K562 (cell line): Measurements from ENCODE around the gene DDAH2. TPM values are rescaled to one million over a fixed set of nuclear protein-coding genes. Genes with fewer than 3 reads are reported as not detected.

Source experiments
- BHLHE40 ChIP-seq: IDR thresholded peaks from 2 replicates; pipeline ENCODE4 v1.6.1; 2011; ENCODE audit warnings: low read length, improper control_type of control experiment
- BRD4 ChIP-seq: fragments of 200-600 bp; sonication (generic); IDR thresholded peaks from 2 replicates; pipeline ENCODE4 v1.6.1; 2017; ENCODE audit warnings: inconsistent platforms
- CBFA2T2 ChIP-seq: fragments of 450-650 bp; conservative IDR thresholded peaks from 2 replicates; pipeline ENCODE4 v1.6.1; 2017; ENCODE audit warnings: mild to moderate bottlenecking
- CBX2 ChIP-seq: fragments of 200-600 bp; sonication (generic); IDR thresholded peaks from one replicate; pipeline ENCODE4 v1.6.1; 2012; ENCODE audit warnings: mild to moderate bottlenecking, low read length, inconsistent platforms; ENCODE audit not compliant: insufficient read depth, poor library complexity, severe bottlenecking
- DACH1 ChIP-seq: fragments of 450-650 bp; IDR thresholded peaks from 2 replicates; pipeline ENCODE4 v1.6.1; 2018; ENCODE audit not compliant: partially characterized antibody
- DIDO1 ChIP-seq: fragments of 450-650 bp; IDR thresholded peaks from 2 replicates; pipeline ENCODE4 v1.6.1; 2016; ENCODE audit warnings: low read depth, missing biosample characterization, missing genetic modification characterization
- FOXA3 ChIP-seq, 2 experiments: fragments of 450-650 bp in 1 of 2; sonication (generic) in 1 of 2; formaldehyde crosslinking; IDR thresholded peaks in 1 of 2; conservative IDR thresholded peaks in 1 of 2; 2 replicates each; pipeline versions ENCODE4 v1.4.0 to v1.8.0; 2020 to 2022; ENCODE audit warnings: mild to moderate bottlenecking in 2 of 2, missing genetic modification reagents in 1 of 2
- JUND ChIP-seq, 2 experiments: IDR thresholded peaks; 2 replicates in 1 of 2; 3 replicates in 1 of 2; pipeline ENCODE4 v1.6.1; 2011; ENCODE audit warnings: borderline replicate concordance in 2 of 2, low read depth in 2 of 2, low read length in 2 of 2, improper control_type of control experiment in 1 of 2, missing biosample characterization in 1 of 2, missing genetic modification characterization in 1 of 2, missing genetic modification reagents in 1 of 2
- NCOA6 ChIP-seq: fragments of 450-650 bp; IDR thresholded peaks from 2 replicates; pipeline ENCODE4 v1.6.1; 2017; ENCODE audit warnings: mild to moderate bottlenecking
- NFE2 ChIP-seq: IDR thresholded peaks from 2 replicates; pipeline ENCODE4 v1.6.1; 2014; ENCODE audit warnings: antibody characterized with exemption, low read depth
- NR2F6 ChIP-seq: fragments of 450-650 bp; formaldehyde crosslinking; IDR thresholded peaks from 2 replicates; pipeline ENCODE4 v1.4.0; 2020; ENCODE audit warnings: mild to moderate bottlenecking
- RBM34 ChIP-seq: fragments of 200-400 bp; formaldehyde crosslinking; IDR thresholded peaks from 2 replicates; pipeline ENCODE4 v1.6.1; 2018; ENCODE audit warnings: low read length, borderline replicate concordance; ENCODE audit not compliant: insufficient read depth
- ZNF224 ChIP-seq: sonication (generic); formaldehyde crosslinking; IDR thresholded peaks from 2 replicates; pipeline ENCODE4 v1.8.0; 2022; ENCODE audit warnings: mild to moderate bottlenecking, missing genetic modification reagents
- ZNF232 ChIP-seq: sonication (generic); formaldehyde crosslinking; IDR thresholded peaks from 2 replicates; pipeline ENCODE4 v1.8.0; 2022; ENCODE audit warnings: mild to moderate bottlenecking, missing genetic modification reagents
- ZNF431 ChIP-seq: sonication (generic); formaldehyde crosslinking; IDR thresholded peaks from 2 replicates; pipeline ENCODE4 v1.8.0; 2022; ENCODE audit warnings: mild to moderate bottlenecking, missing genetic modification reagents
- ZNF584 ChIP-seq: fragments of 200-800 bp; sonication (Bioruptor generic); IDR thresholded peaks from 2 replicates; pipeline ENCODE4 v1.6.1; 2016; ENCODE audit warnings: low read depth, mild to moderate bottlenecking, missing genetic modification characterization, missing compliant biosample characterization
- polyA plus RNA-seq, 8 experiments: library from polyadenylated mRNA; depleted of rRNA in 4 of 8; stranded (reverse) in 5 of 8; unstranded in 3 of 8; fragments of >200 nt; fragmentation: Nextera tagmentation in 2 of 8; fragmentation: Illumina TruSeq in 1 of 8; extraction: Ambion mirVana in 2 of 8; extraction: Trizol in 1 of 8; gene quantifications; 2 replicates each; pipeline versions ENCODE4 v1.2.1 to v1.2.3, GENCODE V29; 2011 to 2014; ENCODE audit warnings: inconsistent platforms in 1 of 8, missing spikeins in 1 of 8
- total RNA-seq, 7 experiments: library from RNA; depleted of rRNA in 6 of 7; stranded (reverse); fragments of >200 nt in 6 of 7; fragmentation: Illumina TruSeq in 2 of 7; extraction: Trizol in 2 of 7; gene quantifications; 2 replicates each; pipeline versions ENCODE4 v1.2.1 to v1.2.3, GENCODE V29; 2011 to 2021; ENCODE audit warnings: low replicate concordance in 1 of 7
- TF ChIP-seq, protein P1 (sequence below): fragments of 250-450 bp; sonication (Bioruptor Pico); IDR thresholded peaks from 2 replicates; pipeline ENCODE4 v1.9.0; 2021; ENCODE audit warnings: mild to moderate bottlenecking
- TF ChIP-seq, protein P2 (sequence below): sonication (generic); formaldehyde crosslinking; IDR thresholded peaks from 2 replicates; pipeline ENCODE4 v1.5.0; 2020; ENCODE audit warnings: missing genetic modification reagents
- TF ChIP-seq, protein P3 (sequence below): sonication (generic); formaldehyde crosslinking; IDR thresholded peaks from 2 replicates; pipeline ENCODE4 v1.8.1; 2022; ENCODE audit warnings: missing genetic modification reagents
- TF ChIP-seq, protein P4 (sequence below): sonication (generic); formaldehyde crosslinking; IDR thresholded peaks from 2 replicates; pipeline ENCODE4 v1.8.1; 2023; ENCODE audit warnings: missing genetic modification reagents, mild to moderate bottlenecking, borderline replicate concordance

DDAH2 gene
- total and polyA plus RNA-seq, 9 of the 15 experiments (the other 6 are each of a cell fraction or from before 2014, with no cell fraction given), result 1.8 to 45.4 (median 21.4) TPM

DNA sequence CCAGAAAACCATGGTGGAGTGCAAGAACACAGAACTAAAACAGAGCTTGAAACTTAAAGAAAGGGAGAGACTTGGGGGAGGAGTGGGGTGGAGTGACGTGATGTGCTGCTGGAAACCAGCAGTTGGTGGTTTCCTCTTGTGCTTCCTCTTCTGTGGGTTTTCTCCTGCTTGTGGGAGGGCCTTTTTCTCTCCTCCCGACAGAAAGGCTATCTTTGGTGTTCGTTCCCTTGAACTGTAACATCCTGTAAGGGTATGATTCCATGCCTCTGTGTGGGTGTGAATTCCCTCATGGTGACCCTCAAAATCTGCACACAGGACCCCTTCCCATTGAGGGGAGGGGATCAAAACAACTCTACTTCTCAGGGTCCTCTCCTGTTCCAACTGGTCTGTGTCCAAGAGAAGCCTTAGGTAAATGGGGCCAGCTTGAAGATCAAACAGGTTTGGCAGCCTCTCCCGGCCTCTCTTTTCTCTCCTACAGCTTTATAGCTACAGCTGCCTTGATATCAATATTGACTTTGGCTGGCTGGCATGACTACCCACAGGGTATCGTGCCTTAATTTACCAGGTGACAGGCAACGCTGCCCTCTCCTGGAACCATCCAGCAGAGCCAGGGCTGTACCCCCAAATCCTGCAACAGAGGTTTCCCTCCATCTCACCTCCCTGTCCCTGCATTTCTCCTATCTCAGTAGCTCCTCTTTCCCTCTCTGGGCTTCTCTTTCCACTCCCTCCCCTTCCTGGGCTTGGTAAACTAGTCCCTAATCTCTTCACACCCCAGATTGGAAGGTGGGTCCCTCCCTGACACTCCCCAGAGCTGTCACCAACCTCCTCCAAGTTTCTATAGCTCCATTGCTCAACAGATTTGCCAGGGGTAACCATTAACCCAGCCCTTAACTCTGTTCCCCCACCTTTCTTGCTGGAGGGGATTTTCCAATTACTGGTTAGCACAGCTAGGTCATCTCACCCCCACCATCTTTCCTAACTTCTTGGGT lies 9.2 kb upstream of the DDAH2 start (continued):
- TF ChIP-seq, protein P1, sequence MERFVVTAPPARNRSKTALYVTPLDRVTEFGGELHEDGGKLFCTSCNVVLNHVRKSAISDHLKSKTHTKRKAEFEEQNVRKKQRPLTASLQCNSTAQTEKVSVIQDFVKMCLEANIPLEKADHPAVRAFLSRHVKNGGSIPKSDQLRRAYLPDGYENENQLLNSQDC, result peak; percentile 22
- TF ChIP-seq NR2F6 (CRISPR knock-in tag) (peak; percentile 19; the same call in 1 of the 2 replicates), CBX2 (no peak), ZNF431 (no peak), CBFA2T2 (no peak), BHLHE40 (peak; percentile 51), ZNF224 (CRISPR knock-in tag) (no peak), ZNF584 (CRISPR knock-in tag) (no peak), JUND (IDR thresholded peaks at IDR 0.05; ENCODE audit: borderline replicate concordance, low read depth, low read length) (peak; percentile 96), JUND (tag; IDR thresholded peaks at IDR 0.05; ENCODE audit: borderline replicate concordance, low read depth, low read length) (peak; percentile 91; the same call in 2 of the 3 replicates), DACH1 (no peak), RBM34 (no peak), DIDO1 (tag) (no peak; the same call in 1 of the 2 replicates), ZNF232 (no peak; the same call in 1 of the 2 replicates), FOXA3 (CRISPR knock-in tag; conservative IDR thresholded peaks at IDR 0.05 in 1 of 2, IDR thresholded peaks at IDR 0.05 in 1 of 2) (peak; percentile 20 to 78; a peak in 1 of 4 replicates), BRD4 (peak; percentile 99), NFE2 (no peak), NCOA6 (no peak)
- TF ChIP-seq, protein P2, sequence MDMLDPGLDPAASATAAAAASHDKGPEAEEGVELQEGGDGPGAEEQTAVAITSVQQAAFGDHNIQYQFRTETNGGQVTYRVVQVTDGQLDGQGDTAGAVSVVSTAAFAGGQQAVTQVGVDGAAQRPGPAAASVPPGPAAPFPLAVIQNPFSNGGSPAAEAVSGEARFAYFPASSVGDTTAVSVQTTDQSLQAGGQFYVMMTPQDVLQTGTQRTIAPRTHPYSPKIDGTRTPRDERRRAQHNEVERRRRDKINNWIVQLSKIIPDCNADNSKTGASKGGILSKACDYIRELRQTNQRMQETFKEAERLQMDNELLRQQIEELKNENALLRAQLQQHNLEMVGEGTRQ (CRISPR knock-in tag), result no peak
- TF ChIP-seq, protein P3, sequence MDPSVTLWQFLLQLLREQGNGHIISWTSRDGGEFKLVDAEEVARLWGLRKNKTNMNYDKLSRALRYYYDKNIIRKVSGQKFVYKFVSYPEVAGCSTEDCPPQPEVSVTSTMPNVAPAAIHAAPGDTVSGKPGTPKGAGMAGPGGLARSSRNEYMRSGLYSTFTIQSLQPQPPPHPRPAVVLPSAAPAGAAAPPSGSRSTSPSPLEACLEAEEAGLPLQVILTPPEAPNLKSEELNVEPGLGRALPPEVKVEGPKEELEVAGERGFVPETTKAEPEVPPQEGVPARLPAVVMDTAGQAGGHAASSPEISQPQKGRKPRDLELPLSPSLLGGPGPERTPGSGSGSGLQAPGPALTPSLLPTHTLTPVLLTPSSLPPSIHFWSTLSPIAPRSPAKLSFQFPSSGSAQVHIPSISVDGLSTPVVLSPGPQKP (CRISPR knock-in tag), result no peak
- TF ChIP-seq, protein P4, sequence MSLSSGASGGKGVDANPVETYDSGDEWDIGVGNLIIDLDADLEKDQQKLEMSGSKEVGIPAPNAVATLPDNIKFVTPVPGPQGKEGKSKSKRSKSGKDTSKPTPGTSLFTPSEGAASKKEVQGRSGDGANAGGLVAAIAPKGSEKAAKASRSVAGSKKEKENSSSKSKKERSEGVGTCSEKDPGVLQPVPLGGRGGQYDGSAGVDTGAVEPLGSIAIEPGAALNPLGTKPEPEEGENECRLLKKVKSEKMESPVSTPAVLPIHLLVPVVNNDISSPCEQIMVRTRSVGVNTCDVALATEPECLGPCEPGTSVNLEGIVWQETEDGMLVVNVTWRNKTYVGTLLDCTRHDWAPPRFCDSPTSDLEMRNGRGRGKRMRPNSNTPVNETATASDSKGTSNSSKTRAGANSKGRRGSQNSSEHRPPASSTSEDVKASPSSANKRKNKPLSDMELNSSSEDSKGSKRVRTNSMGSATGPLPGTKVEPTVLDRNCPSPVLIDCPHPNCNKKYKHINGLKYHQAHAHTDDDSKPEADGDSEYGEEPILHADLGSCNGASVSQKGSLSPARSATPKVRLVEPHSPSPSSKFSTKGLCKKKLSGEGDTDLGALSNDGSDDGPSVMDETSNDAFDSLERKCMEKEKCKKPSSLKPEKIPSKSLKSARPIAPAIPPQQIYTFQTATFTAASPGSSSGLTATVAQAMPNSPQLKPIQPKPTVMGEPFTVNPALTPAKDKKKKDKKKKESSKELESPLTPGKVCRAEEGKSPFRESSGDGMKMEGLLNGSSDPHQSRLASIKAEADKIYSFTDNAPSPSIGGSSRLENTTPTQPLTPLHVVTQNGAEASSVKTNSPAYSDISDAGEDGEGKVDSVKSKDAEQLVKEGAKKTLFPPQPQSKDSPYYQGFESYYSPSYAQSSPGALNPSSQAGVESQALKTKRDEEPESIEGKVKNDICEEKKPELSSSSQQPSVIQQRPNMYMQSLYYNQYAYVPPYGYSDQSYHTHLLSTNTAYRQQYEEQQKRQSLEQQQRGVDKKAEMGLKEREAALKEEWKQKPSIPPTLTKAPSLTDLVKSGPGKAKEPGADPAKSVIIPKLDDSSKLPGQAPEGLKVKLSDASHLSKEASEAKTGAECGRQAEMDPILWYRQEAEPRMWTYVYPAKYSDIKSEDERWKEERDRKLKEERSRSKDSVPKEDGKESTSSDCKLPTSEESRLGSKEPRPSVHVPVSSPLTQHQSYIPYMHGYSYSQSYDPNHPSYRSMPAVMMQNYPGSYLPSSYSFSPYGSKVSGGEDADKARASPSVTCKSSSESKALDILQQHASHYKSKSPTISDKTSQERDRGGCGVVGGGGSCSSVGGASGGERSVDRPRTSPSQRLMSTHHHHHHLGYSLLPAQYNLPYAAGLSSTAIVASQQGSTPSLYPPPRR (CRISPR knock-in tag), result peak; percentile 60; the same call in 1 of the 2 replicates
